ENCODE data around the gene ZNF816.
A peak's percentile ranks its signal among the peaks of the same experiment; 100 is the strongest.

The ZNF816 gene

DNA sequence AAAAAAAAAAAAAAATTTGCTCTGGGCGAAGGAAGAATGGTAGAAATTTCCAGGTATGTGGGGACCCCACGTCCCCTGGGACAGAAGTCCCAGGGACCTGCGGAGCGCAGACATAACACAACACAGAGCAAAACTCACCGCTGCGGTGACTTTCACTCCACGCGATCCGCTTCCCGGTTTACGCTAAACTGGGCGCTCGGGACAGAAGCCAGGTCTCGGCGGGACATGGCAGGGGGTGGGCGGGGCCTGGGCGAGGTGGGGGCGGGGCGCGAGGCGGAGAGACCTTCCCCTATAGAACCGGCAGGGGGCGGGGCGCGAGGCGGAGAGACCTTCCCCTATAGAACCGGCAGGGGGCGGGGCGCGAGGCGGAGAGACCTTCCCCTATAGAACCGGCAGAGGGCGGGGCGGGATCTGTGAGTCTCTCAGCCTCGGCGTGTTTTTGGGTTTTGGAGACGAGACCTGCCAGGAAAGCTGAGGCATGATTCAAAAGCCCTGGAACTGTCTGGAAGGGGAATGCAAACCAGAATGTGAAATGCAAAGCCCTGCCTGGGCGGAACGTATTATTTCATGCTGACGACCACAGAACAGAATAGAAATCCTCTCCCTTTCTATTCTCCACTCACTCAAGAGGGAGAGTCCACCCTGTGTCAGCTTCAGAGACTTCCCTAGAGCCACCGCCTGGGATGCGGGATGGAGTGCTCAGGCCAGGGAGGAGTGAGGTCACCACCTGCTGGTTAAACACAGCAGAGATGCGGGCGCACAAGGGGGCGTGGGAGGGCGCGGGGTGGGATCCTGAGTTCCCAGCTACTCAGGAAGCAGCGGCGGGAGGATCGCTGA lies 30.9 kb upstream of the ZNF816 start:
- Histone ChIP-seq H3K4me3 (peak overlapping the region; percentile 50 to 60), H3K4me1 (peaks cover 0 to 17% (median 11%) of the 10 kb centered on the region in 4 donors), H3K27ac (peak overlapping the region; percentile 62 to 68), H3K9me3 (peaks cover 0 to 9% (median 8%) of the 10 kb centered on the region in 3 donors), H3K27me3 (no peaks in the 10 kb centered on the region), H3K36me3 (peaks cover 0 to 14% (median 10%) of the 10 kb centered on the region in 3 donors)
- intact Hi-C loops (cut with DNase I; ENCODE audit: low total_unique reads): no loop called here
- TF ChIP-seq, protein P1, sequence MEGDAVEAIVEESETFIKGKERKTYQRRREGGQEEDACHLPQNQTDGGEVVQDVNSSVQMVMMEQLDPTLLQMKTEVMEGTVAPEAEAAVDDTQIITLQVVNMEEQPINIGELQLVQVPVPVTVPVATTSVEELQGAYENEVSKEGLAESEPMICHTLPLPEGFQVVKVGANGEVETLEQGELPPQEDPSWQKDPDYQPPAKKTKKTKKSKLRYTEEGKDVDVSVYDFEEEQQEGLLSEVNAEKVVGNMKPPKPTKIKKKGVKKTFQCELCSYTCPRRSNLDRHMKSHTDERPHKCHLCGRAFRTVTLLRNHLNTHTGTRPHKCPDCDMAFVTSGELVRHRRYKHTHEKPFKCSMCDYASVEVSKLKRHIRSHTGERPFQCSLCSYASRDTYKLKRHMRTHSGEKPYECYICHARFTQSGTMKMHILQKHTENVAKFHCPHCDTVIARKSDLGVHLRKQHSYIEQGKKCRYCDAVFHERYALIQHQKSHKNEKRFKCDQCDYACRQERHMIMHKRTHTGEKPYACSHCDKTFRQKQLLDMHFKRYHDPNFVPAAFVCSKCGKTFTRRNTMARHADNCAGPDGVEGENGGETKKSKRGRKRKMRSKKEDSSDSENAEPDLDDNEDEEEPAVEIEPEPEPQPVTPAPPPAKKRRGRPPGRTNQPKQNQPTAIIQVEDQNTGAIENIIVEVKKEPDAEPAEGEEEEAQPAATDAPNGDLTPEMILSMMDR (IDR thresholded peaks at IDR 0.05): peak; percentile 52 to 67
- DNase-seq: peak; percentile 79 to 89

DNA sequence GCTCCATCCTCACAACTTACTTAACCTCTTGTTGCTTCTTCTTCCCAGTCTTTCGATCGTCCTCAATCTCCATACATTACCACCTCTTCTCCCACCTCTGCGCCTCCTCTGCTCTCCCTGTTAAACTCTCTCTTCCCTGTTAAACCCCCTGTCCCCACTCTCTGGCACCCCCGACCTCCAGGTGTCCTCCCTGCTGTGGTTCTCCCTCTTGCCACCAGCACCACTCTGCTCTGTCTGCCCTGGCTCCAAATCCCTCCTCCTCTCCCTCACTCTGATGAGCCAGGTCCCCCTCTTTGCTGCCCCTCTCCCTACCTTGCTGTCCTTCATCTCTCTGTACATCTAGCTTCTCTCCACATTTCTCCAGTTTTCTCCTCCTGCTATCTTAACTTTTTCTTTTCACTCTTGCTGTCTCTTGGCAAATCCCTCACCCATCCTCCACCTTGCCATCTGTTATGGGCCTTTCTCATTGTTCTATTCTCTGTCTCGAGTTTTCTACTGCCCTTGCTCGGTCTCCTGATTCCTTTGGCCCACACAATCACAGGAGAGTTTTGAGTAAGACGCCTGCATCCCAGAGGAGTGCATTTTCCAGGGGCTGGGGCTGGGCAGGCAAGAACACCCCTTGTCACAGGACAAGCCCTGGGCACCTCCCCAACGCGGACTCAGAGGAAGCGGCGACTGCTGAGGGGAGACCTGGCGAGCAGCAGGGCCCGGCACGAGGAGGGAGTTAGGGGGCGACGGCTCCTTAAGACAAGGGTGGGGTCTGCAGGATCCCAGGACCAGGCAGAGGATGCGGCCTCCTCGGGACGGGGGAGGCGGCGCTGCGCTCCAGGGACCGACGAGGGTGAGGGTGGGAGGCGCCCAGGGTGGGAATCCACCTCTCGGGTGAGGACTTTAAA lies 29.7 kb upstream of the ZNF816 start:
- TF ChIP-seq, protein P1 (IDR thresholded peaks at IDR 0.05): no peak
- peaks cover 0 to 17% (median 11%) of the 10 kb centered on the region in 4 donors for H3K4me1 ChIP-seq
- intact Hi-C loops (cut with DNase I; ENCODE audit: low total_unique reads): no loop called here
- H3K9me3 ChIP-seq: peaks cover 0 to 3% (median 2%) of the 10 kb centered on the region in 3 donors
- peaks cover 0 to 21% (median 21%) of the 10 kb centered on the region in 3 donors for H3K36me3 ChIP-seq
- DNase-seq: peak; percentile 34 to 67
- H3K27ac ChIP-seq: peak overlapping the region; percentile 62 to 68
- no peaks in the 10 kb centered on the region for H3K27me3 ChIP-seq
- peak overlapping the region; percentile 50 to 60 for H3K4me3 ChIP-seq

DNA sequence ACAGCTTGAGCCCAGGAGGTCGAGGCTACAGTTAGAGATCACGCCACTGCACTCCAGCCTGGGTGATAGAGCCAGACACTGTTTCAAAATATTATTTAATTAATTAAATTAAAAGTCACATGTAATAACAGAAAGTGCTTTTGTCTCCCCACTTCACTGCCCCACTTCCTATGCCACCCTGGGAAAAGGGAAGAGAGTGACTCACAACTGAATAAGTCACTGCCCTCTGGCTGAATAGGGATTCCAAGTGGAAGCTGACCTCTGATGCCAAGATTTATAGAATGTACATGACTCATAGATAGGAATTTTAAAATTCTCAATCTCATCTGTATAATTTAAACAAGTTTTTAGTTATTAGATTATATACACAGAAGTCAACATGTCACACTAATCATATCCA lies 28.8 kb upstream of the ZNF816 start:
- TF ChIP-seq, protein P1 (IDR thresholded peaks at IDR 0.05): no peak
- Histone ChIP-seq H3K4me1 (peaks cover 0 to 17% (median 11%) of the 10 kb centered on the region in 4 donors), H3K27me3 (no peaks in the 10 kb centered on the region), H3K9me3 (no peaks in the 10 kb centered on the region), H3K36me3 (peaks cover 2 to 29% (median 25%) of the 10 kb centered on the region in 3 donors), H3K27ac (no peak overlapping the region), H3K4me3 (no peak overlapping the region)
- no peak for DNase-seq
- intact Hi-C loops (cut with DNase I; ENCODE audit: low total_unique reads): no loop called here

DNA sequence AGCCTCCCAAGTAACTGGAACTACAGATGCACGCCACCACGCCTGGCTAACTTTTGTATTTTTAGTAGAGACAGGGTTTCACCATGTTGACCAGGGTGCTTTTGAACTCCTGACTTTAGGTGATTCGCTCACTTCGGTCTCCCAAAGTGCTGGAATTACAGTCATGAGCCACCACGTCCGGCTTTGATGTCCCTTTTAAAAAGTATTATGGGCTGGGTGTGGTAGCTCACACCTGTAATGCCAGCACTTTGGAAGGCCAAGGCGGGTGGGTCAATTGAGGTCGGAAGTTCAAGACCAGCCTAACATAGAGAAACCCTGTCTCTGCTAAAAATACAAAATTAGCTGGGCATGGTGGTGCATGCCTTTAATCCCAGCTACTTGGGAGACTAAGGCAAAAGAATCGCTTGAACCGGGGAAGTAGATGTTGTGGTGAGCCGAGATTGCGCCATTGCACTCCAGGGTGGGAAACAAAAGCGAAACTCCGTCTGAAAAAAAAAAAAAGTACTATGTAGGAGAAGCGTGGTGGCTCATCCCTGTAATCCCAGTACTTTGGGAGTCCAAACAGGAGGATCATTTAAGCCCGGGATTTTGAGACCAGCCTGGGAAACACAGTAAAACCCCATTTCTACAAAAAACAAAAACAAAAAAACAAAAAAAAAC lies 28.2 kb upstream of the ZNF816 start:
- H3K27me3 ChIP-seq: no peaks in the 10 kb centered on the region
- peaks cover 8 to 35% (median 31%) of the 10 kb centered on the region in 3 donors for H3K36me3 ChIP-seq
- no peak for DNase-seq
- intact Hi-C loops (cut with DNase I; ENCODE audit: low total_unique reads): no loop called here
- H3K27ac ChIP-seq: no peak overlapping the region
- no peaks in the 10 kb centered on the region for H3K9me3 ChIP-seq
- H3K4me1 ChIP-seq: peaks cover 0 to 17% (median 11%) of the 10 kb centered on the region in 4 donors
- TF ChIP-seq, protein P1 (IDR thresholded peaks at IDR 0.05): no peak
- H3K4me3 ChIP-seq: no peak overlapping the region

DNA sequence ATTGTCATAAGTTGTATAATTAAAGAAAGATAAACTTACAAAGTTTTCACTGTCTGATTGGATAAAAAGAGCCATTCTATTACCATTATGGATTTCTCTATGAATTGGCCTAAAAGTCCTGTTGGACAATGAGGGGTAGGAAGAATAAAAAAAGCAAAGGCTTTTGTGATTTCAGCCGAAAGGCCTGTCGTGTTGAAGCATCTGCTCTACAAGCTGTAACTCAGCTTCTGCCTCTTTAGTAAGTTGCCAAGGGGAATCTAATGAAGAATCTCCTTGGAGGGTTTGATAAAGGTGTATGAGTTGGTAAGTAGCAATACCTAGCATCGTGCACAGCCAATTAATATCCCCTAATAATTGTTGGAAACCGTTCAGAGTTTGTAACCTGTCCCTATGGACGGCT lies 25.8 kb upstream of the ZNF816 start:
- no peak for DNase-seq
- peaks cover 0 to 7% (median 0%) of the 10 kb centered on the region in 3 donors for H3K9me3 ChIP-seq
- intact Hi-C loops (cut with DNase I; ENCODE audit: low total_unique reads): no loop called here
- H3K4me3 ChIP-seq: no peak overlapping the region
- peaks cover 0 to 14% (median 11%) of the 10 kb centered on the region in 4 donors for H3K4me1 ChIP-seq
- peaks cover 14 to 54% (median 53%) of the 10 kb centered on the region in 3 donors for H3K36me3 ChIP-seq
- H3K27ac ChIP-seq: no peak overlapping the region
- H3K27me3 ChIP-seq: no peaks in the 10 kb centered on the region
- TF ChIP-seq, protein P1 (IDR thresholded peaks at IDR 0.05): no peak

Data from tibial artery (tissue), 4 donors.